Prostate gland (tissue), 2 donors: ENCODE results near the gene SOX10. TPM values are rescaled to one million over a fixed set of nuclear protein-coding genes. Genes with fewer than 3 reads are reported as not detected.

ENCODE experiments used
- DNase-seq: peaks from one replicate; pipeline ENCODE4 v3.0.0-alpha.2; 2019; ENCODE audit warnings: low spot score
- H3K27ac ChIP-seq, 2 donors: fragments of 200-600 bp; sonication (generic); 2 replicates each; pipeline ENCODE4 v1.5.1; 2017 to 2019
- H3K27me3 ChIP-seq: fragments of 200-600 bp; sonication (generic); replicated peaks from 2 replicates; pipeline ENCODE4 v1.5.1; 2019; ENCODE audit not compliant: insufficient read depth
- H3K36me3 ChIP-seq, 2 donors: fragments of 200-600 bp; sonication (generic); 1 replicate in 1 of 2; 2 replicates in 1 of 2; pipeline versions ENCODE4 v1.5.1 to v1.8.1; 2017 to 2019
- H3K4me1 ChIP-seq: fragments of 200-600 bp; sonication (generic); replicated peaks from 2 replicates; pipeline ENCODE4 v1.5.1; 2019
- H3K4me3 ChIP-seq, 2 donors: fragments of 200-600 bp; sonication (generic); 2 replicates each; pipeline ENCODE4 v1.5.1; 2017 to 2019
- H3K9me3 ChIP-seq: fragments of 200-600 bp; sonication (generic); 2 replicates; pipeline ENCODE4 v1.5.1; 2017
- POLR2A ChIP-seq: fragments of 450-650 bp; IDR thresholded peaks from one replicate; pipeline ENCODE4 v1.6.1; 2016; ENCODE audit warnings: antibody characterized with exemption, mild to moderate bottlenecking
- POLR2AphosphoS5 ChIP-seq: sonication (generic); formaldehyde crosslinking; IDR thresholded peaks from one replicate; pipeline ENCODE4 v1.6.1; 2017; ENCODE audit warnings: antibody characterized with exemption
- WGBS: methylation state at CpG from one replicate; pipeline ENCODE4 v1.1.5; 2018; 5-methylcytosine and 5-hydroxymethylcytosine counted together
- intact Hi-C: fragments of 100-400 bp; cut with DNase I; formaldehyde crosslinking; loops from one replicate; pipeline ENCODE4 v1.14.2; 2022
- total RNA-seq, 2 donors: library from RNA; depleted of rRNA; stranded (reverse); fragments of >200 nt; gene quantifications; one replicate each; pipeline ENCODE4 v1.1.0, GENCODE V29; 2016
- TF ChIP-seq, protein P1 (sequence below), 4 experiments: fragments of 200-600 bp in 2 of 4; fragments of 450-650 bp in 2 of 4; sonication (generic) in 2 of 4; IDR thresholded peaks; 1 replicate in 3 of 4; 2 replicates in 1 of 4; pipeline ENCODE4 v1.5.1; 2016 to 2019; ENCODE audit warnings: antibody characterized with exemption in 4 of 4, mild to moderate bottlenecking in 2 of 4, moderate library complexity in 2 of 4

SOX10 gene
- total RNA-seq, 2 donors from 2014 or later: 3.3 to 8.1 TPM

DNA sequence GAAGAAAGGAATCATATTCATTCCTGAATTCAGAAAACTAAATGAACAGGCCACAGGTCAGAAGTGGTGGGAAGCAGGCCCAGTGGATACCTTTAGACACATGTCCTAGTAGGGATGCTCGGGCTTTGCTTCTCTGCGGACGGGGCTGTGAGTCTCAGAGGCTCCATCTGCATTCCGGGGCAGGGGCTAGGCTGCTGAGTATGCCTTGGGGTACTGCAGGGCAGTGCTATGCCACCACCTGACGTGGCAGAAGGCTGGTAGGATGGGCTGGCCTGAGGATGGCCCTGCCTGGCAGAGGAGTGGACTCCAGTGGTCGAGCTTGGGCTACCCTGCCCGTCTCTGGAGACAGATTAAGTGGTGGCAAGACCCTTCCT, 40.5 kb downstream of the SOX10 start:
- H3K4me1 ChIP-seq: peaks cover 9% of the 10 kb centered on the region
- no peaks in the 10 kb centered on the region for H3K27me3 ChIP-seq
- no peak for TF ChIP-seq POLR2AphosphoS5
- TF ChIP-seq, protein P1, sequence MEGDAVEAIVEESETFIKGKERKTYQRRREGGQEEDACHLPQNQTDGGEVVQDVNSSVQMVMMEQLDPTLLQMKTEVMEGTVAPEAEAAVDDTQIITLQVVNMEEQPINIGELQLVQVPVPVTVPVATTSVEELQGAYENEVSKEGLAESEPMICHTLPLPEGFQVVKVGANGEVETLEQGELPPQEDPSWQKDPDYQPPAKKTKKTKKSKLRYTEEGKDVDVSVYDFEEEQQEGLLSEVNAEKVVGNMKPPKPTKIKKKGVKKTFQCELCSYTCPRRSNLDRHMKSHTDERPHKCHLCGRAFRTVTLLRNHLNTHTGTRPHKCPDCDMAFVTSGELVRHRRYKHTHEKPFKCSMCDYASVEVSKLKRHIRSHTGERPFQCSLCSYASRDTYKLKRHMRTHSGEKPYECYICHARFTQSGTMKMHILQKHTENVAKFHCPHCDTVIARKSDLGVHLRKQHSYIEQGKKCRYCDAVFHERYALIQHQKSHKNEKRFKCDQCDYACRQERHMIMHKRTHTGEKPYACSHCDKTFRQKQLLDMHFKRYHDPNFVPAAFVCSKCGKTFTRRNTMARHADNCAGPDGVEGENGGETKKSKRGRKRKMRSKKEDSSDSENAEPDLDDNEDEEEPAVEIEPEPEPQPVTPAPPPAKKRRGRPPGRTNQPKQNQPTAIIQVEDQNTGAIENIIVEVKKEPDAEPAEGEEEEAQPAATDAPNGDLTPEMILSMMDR (IDR thresholded peaks at IDR 0.05): no peak
- no peak for TF ChIP-seq POLR2A
- DNase-seq: no peak
- H3K27ac ChIP-seq: no peak overlapping the region
- 79% methylated on average over 7 of the region's 7 CpGs for WGBS
- no peaks in the 10 kb centered on the region for H3K9me3 ChIP-seq
- intact Hi-C loops: no loop called here
- H3K36me3 ChIP-seq: peaks cover 6 to 14% of the 10 kb centered on the region in 2 donors
- no peak overlapping the region for H3K4me3 ChIP-seq

DNA sequence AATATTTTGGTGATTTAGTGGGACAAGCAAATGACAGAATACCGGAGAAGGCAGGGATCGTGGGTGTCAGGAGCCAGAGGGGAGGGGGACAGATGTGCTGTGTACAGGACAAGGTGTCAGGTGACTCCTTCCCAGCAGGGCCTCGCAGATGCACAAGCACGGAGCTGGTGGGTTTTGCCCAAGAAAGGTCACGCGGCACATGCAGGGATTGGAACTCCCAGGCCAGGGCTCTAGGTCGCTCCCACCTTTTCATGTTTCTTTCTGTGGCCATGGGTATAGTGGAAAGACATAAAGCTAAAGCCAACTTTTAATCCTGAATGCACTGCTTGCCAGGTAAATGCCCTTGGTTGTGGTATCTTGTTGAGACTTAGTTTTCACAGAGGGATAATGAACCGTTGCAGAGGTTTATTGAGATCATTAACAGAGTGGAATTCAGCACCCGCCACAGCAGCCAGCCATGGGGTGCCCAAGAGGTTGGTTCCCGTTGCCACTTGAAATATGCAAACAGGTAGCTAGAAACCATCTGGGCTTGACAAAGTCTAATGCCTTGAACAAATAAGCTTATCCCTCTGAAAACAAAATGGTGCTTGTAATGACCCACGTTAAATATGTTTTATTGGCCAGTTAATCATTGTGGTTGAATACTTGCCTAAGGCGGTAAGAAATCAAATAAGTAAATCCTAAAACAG, 41.1 kb downstream of the SOX10 start:
- H3K36me3 ChIP-seq: peaks cover 6 to 14% of the 10 kb centered on the region in 2 donors
- TF ChIP-seq POLR2A (no peak), POLR2AphosphoS5 (peak; percentile 79)
- TF ChIP-seq, protein P1 (IDR thresholded peaks at IDR 0.05): no peak
- peaks cover 9% of the 10 kb centered on the region for H3K4me1 ChIP-seq
- DNase-seq: peak; percentile 17
- 53% methylated on average over 12 of the region's 12 CpGs for WGBS
- intact Hi-C loops: no loop called here
- no peak overlapping the region for H3K27ac ChIP-seq
- H3K4me3 ChIP-seq: no peak overlapping the region
- no peaks in the 10 kb centered on the region for H3K27me3 ChIP-seq
- no peaks in the 10 kb centered on the region for H3K9me3 ChIP-seq

DNA sequence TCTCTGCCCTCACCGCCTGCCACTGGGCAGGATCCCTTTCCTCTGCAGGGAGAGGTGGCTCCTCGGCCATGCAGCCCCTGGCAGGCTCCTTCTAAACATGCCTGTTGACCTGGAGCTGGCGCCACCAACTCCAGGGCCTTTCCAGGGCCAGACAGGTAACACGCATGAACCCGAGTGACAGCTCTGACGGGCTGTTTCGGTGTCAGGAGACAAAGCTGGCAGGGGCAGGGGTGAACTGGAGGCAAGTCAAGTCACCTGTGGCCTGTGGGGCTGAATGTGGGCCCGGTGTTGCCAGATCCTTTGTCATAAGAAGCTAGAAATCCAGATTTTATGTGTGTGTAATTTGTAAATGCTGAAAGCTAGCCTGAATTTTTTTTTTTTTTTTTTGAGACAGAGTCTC, 42.2 kb downstream of the SOX10 start:
- WGBS: 91% methylated on average over 8 of the region's 8 CpGs
- TF ChIP-seq, protein P1 (IDR thresholded peaks at IDR 0.05): no peak
- no peak for TF ChIP-seq POLR2AphosphoS5
- TF ChIP-seq POLR2A: no peak
- DNase-seq: no peak
- Histone ChIP-seq H3K4me3 (no peak overlapping the region), H3K27me3 (no peaks in the 10 kb centered on the region), H3K4me1 (peaks cover 9% of the 10 kb centered on the region), H3K36me3 (peaks cover 10 to 14% of the 10 kb centered on the region in 2 donors), H3K9me3 (no peaks in the 10 kb centered on the region), H3K27ac (no peak overlapping the region)
- intact Hi-C loops: no loop called here

DNA sequence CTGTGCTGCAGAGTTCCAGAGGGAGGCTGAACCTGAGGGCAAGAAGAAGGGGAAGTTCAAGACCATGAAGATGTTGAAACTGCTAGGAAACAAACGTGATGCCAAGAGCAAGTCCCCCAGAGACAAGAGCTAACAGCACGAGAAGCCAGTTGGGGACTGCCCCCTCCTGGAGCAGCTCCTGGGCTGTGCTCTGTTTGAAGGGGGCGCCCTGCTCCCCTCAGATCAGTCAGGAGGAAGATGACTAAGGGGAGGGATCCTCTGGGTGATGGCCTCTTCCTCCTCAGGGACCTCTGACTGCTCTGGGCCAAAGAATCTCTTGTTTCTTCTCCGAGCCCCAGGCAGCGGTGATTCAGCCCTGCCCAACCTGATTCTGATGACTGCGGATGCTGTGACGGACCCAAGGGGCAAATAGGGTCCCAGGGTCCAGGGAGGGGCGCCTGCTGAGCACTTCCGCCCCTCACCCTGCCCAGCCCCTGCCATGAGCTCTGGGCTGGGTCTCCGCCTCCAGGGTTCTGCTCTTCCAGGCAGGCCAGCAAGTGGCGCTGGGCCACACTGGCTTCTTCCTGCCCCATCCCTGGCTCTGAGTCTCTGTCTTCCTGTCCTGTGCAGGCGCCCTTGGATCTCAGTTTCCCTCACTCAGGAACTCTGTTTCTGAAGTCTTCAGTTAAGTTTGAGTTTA, 43.5 kb downstream of the SOX10 start:
- intact Hi-C loops: no loop called here
- Histone ChIP-seq H3K27ac (no peak overlapping the region), H3K4me1 (peaks cover 9% of the 10 kb centered on the region), H3K9me3 (no peaks in the 10 kb centered on the region), H3K4me3 (no peak overlapping the region), H3K36me3 (peaks cover 10 to 14% of the 10 kb centered on the region in 2 donors), H3K27me3 (no peaks in the 10 kb centered on the region)
- no peak for DNase-seq
- TF ChIP-seq POLR2AphosphoS5 (no peak), POLR2A (no peak)
- TF ChIP-seq, protein P1 (IDR thresholded peaks at IDR 0.05): no peak
- 89% methylated on average over 11 of the region's 12 CpGs for WGBS
